HEK293 (cell line): ENCODE measurements around the gene IRF7.

ENCODE experiments used
- CTCF ChIA-PET: fragments of 350-600 bp; formaldehyde crosslinking; extraction: SDS; loops from one replicate; lab custom pipeline; 2021; ENCODE audit warnings: antibody characterized with exemption; lab: Yijun Ruan, JAX
- POLR2A ChIA-PET: fragments of 300-600 bp; formaldehyde crosslinking; extraction: SDS; loops from one replicate; lab custom pipeline; 2020; ENCODE audit warnings: antibody characterized with exemption, inconsistent platforms; lab: Yijun Ruan, JAX
- H3K27ac ChIP-seq: fragments of 200-500 bp; sonication (Bioruptor generic); 2 replicates; pipeline ENCODE4 v1.5.1; 2014; ENCODE audit warnings: low read depth, low read length, control low read depth, inconsistent platforms; ENCODE audit errors: extremely low read depth
- H3K36me3 ChIP-seq, 2 experiments: fragments of 200-500 bp in 1 of 2; sonication (Bioruptor generic) in 1 of 2; 1 replicate in 1 of 2; 2 replicates in 1 of 2; pipeline ENCODE4 v1.5.1; 2014 to 2017; ENCODE audit warnings: inconsistent platforms in 2 of 2, low read length in 2 of 2; ENCODE audit not compliant: control insufficient read depth in 2 of 2, insufficient read depth in 1 of 2
- H3K4me1 ChIP-seq: fragments of 200-500 bp; sonication (Bioruptor generic); 2 replicates; pipeline ENCODE4 v1.5.1; 2014; ENCODE audit warnings: mild to moderate bottlenecking, low read length, inconsistent platforms; ENCODE audit not compliant: control insufficient read depth, insufficient read depth
- H3K4me3 ChIP-seq: 2 replicates; pipeline ENCODE4 v1.5.1; 2011; ENCODE audit warnings: low read depth, mild to moderate bottlenecking, control low read depth, low read length, moderate library complexity
- H3K9me3 ChIP-seq: fragments of 200-500 bp; sonication (Bioruptor generic); 2 replicates; pipeline ENCODE4 v1.5.1; 2014; ENCODE audit warnings: low read depth, low read length, inconsistent platforms; ENCODE audit not compliant: control insufficient read depth, insufficient read depth
- GLIS1 ChIP-seq: fragments of 450-650 bp; formaldehyde crosslinking; IDR thresholded peaks from 2 replicates; pipeline ENCODE4 v1.5.1; 2016; ENCODE audit warnings: missing biosample characterization, missing genetic modification characterization
- MEIS1 ChIP-seq: sonication (generic); formaldehyde crosslinking; IDR thresholded peaks from 2 replicates; pipeline ENCODE4 v1.8.1; 2022; ENCODE audit warnings: missing genetic modification reagents, mild to moderate bottlenecking, borderline replicate concordance
- RBAK ChIP-seq: fragments of 450-650 bp; formaldehyde crosslinking; IDR thresholded peaks from 2 replicates; pipeline ENCODE4 v1.5.1; 2016; ENCODE audit warnings: missing biosample characterization, missing genetic modification characterization
- YY1 ChIP-seq: fragments of 450-650 bp; formaldehyde crosslinking; IDR thresholded peaks from 2 replicates; pipeline ENCODE4 v1.5.1; 2018; ENCODE audit warnings: missing biosample characterization, missing genetic modification characterization
- ZIC2 ChIP-seq: fragments of 450-650 bp; formaldehyde crosslinking; IDR thresholded peaks from 2 replicates; pipeline ENCODE4 v1.5.1; 2016; ENCODE audit warnings: missing biosample characterization, missing genetic modification characterization
- ZNF146 ChIP-seq: fragments of 450-650 bp; formaldehyde crosslinking; IDR thresholded peaks from 2 replicates; pipeline ENCODE4 v1.5.1; 2016; ENCODE audit warnings: missing biosample characterization, missing genetic modification characterization
- ZNF155 ChIP-seq: fragments of 450-650 bp; formaldehyde crosslinking; IDR thresholded peaks from 2 replicates; pipeline ENCODE4 v1.5.1; 2016; ENCODE audit warnings: missing biosample characterization, missing genetic modification characterization
- ZNF175 ChIP-seq: fragments of 450-650 bp; formaldehyde crosslinking; IDR thresholded peaks from 2 replicates; pipeline ENCODE4 v1.5.1; 2016; ENCODE audit warnings: missing biosample characterization, missing genetic modification characterization
- ZNF248 ChIP-seq: fragments of 450-650 bp; formaldehyde crosslinking; IDR thresholded peaks from 2 replicates; pipeline ENCODE4 v1.5.1; 2017; ENCODE audit warnings: missing biosample characterization, missing genetic modification characterization
- ZNF266 ChIP-seq: fragments of 450-650 bp; formaldehyde crosslinking; IDR thresholded peaks from 2 replicates; pipeline ENCODE4 v1.5.1; 2016; ENCODE audit warnings: missing biosample characterization, missing genetic modification characterization, low read depth
- ZNF280C ChIP-seq: fragments of 450-650 bp; formaldehyde crosslinking; IDR thresholded peaks from 2 replicates; pipeline ENCODE4 v1.5.1; 2016; ENCODE audit warnings: missing biosample characterization, missing genetic modification characterization
- ZNF488 ChIP-seq: fragments of 450-650 bp; formaldehyde crosslinking; IDR thresholded peaks from 2 replicates; pipeline ENCODE4 v1.5.1; 2016; ENCODE audit warnings: missing biosample characterization, missing genetic modification characterization
- ZNF624 ChIP-seq: fragments of 450-650 bp; formaldehyde crosslinking; IDR thresholded peaks from 2 replicates; pipeline ENCODE4 v1.5.1; 2017; ENCODE audit warnings: missing biosample characterization, missing genetic modification characterization
- ZNF645 ChIP-seq: fragments of 450-650 bp; formaldehyde crosslinking; IDR thresholded peaks from 2 replicates; pipeline ENCODE4; 2016; ENCODE audit warnings: missing biosample characterization, missing genetic modification characterization
- ZNF660 ChIP-seq: fragments of 450-650 bp; IDR thresholded peaks from 2 replicates; pipeline ENCODE4 v1.5.1; 2018; ENCODE audit warnings: missing biosample characterization, mild to moderate bottlenecking, missing genetic modification characterization
- ZNF664 ChIP-seq: fragments of 450-650 bp; formaldehyde crosslinking; IDR thresholded peaks from 2 replicates; pipeline ENCODE4 v1.5.1; 2016; ENCODE audit warnings: missing biosample characterization, missing genetic modification characterization
- ZNF792 ChIP-seq: fragments of 450-650 bp; formaldehyde crosslinking; IDR thresholded peaks from 2 replicates; pipeline ENCODE4 v1.5.1; 2016; ENCODE audit warnings: missing biosample characterization, missing genetic modification characterization
- ZSCAN23 ChIP-seq: fragments of 450-650 bp; formaldehyde crosslinking; IDR thresholded peaks from 2 replicates; pipeline ENCODE4 v1.5.1; 2016; ENCODE audit warnings: missing biosample characterization, missing genetic modification characterization
- TF ChIP-seq, protein P1 (sequence below): fragments of 450-650 bp; formaldehyde crosslinking; IDR thresholded peaks from 2 replicates; pipeline ENCODE4 v1.5.1; 2016; ENCODE audit warnings: missing biosample characterization, missing genetic modification characterization, borderline replicate concordance
- TF ChIP-seq, protein P2 (sequence below): fragments of 450-650 bp; formaldehyde crosslinking; IDR thresholded peaks from 2 replicates; pipeline ENCODE4 v1.5.1; 2016; ENCODE audit warnings: missing biosample characterization, missing genetic modification characterization, low read depth

IRF7 gene

GRCh38 chr11:592918-593317 is 22.8 kb downstream of the IRF7 start:
- H3K27ac ChIP-seq, result no peak overlapping the region
- TF ChIP-seq, protein P1, sequence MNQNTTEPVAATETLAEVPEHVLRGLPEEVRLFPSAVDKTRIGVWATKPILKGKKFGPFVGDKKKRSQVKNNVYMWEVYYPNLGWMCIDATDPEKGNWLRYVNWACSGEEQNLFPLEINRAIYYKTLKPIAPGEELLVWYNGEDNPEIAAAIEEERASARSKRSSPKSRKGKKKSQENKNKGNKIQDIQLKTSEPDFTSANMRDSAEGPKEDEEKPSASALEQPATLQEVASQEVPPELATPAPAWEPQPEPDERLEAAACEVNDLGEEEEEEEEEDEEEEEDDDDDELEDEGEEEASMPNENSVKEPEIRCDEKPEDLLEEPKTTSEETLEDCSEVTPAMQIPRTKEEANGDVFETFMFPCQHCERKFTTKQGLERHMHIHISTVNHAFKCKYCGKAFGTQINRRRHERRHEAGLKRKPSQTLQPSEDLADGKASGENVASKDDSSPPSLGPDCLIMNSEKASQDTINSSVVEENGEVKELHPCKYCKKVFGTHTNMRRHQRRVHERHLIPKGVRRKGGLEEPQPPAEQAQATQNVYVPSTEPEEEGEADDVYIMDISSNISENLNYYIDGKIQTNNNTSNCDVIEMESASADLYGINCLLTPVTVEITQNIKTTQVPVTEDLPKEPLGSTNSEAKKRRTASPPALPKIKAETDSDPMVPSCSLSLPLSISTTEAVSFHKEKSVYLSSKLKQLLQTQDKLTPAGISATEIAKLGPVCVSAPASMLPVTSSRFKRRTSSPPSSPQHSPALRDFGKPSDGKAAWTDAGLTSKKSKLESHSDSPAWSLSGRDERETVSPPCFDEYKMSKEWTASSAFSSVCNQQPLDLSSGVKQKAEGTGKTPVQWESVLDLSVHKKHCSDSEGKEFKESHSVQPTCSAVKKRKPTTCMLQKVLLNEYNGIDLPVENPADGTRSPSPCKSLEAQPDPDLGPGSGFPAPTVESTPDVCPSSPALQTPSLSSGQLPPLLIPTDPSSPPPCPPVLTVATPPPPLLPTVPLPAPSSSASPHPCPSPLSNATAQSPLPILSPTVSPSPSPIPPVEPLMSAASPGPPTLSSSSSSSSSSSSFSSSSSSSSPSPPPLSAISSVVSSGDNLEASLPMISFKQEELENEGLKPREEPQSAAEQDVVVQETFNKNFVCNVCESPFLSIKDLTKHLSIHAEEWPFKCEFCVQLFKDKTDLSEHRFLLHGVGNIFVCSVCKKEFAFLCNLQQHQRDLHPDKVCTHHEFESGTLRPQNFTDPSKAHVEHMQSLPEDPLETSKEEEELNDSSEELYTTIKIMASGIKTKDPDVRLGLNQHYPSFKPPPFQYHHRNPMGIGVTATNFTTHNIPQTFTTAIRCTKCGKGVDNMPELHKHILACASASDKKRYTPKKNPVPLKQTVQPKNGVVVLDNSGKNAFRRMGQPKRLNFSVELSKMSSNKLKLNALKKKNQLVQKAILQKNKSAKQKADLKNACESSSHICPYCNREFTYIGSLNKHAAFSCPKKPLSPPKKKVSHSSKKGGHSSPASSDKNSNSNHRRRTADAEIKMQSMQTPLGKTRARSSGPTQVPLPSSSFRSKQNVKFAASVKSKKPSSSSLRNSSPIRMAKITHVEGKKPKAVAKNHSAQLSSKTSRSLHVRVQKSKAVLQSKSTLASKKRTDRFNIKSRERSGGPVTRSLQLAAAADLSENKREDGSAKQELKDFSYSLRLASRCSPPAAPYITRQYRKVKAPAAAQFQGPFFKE (tag by site-specific recombination), result no peak
- no peak for TF ChIP-seq ZNF488 (tag by site-specific recombination)
- no peak for TF ChIP-seq ZNF155 (tag by site-specific recombination)
- no peak for TF ChIP-seq ZIC2 (tag by site-specific recombination)
- no peak for TF ChIP-seq ZNF280C
- no peak for TF ChIP-seq ZNF248 (tag by site-specific recombination)
- TF ChIP-seq ZSCAN23 (tag by site-specific recombination), result no peak
- no peak for TF ChIP-seq ZNF645
- no peak for TF ChIP-seq ZNF146
- TF ChIP-seq ZNF664 (tag by site-specific recombination), result no peak
- no peak for TF ChIP-seq GLIS1 (tag by site-specific recombination)
- TF ChIP-seq ZNF660 (tag by site-specific recombination), result no peak
- TF ChIP-seq YY1 (tag by site-specific recombination), result no peak
- no peak for TF ChIP-seq ZNF624 (tag by site-specific recombination)
- TF ChIP-seq RBAK, result no peak
- no peak for TF ChIP-seq ZNF792 (tag by site-specific recombination)
- TF ChIP-seq, protein P2, sequence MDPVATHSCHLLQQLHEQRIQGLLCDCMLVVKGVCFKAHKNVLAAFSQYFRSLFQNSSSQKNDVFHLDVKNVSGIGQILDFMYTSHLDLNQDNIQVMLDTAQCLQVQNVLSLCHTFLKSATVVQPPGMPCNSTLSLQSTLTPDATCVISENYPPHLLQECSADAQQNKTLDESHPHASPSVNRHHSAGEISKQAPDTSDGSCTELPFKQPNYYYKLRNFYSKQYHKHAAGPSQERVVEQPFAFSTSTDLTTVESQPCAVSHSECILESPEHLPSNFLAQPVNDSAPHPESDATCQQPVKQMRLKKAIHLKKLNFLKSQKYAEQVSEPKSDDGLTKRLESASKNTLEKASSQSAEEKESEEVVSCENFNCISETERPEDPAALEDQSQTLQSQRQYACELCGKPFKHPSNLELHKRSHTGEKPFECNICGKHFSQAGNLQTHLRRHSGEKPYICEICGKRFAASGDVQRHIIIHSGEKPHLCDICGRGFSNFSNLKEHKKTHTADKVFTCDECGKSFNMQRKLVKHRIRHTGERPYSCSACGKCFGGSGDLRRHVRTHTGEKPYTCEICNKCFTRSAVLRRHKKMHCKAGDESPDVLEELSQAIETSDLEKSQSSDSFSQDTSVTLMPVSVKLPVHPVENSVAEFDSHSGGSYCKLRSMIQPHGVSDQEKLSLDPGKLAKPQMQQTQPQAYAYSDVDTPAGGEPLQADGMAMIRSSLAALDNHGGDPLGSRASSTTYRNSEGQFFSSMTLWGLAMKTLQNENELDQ (tag by site-specific recombination), result no peak
- no peak for TF ChIP-seq ZNF175 (tag by site-specific recombination)
- TF ChIP-seq MEIS1, result no peak
- no peak for TF ChIP-seq ZNF266 (tag by site-specific recombination)
- POLR2A ChIA-PET, result no interaction called here
- H3K4me3 ChIP-seq, result no peak overlapping the region
- H3K4me1 ChIP-seq, result no peaks in the 10 kb centered on the region
- H3K36me3 ChIP-seq, result peaks cover 18 to 97% of the 10 kb centered on the region in 2 experiments; a peak in 2 of 3 replicates
- CTCF ChIA-PET, result no interaction called here
- H3K9me3 ChIP-seq, result no peaks in the 10 kb centered on the region
